ENCODE measurements around the gene DLX3. TPM values are rescaled to one million over a fixed set of nuclear protein-coding genes. Genes with fewer than 3 reads are reported as not detected.

The DLX3 gene
- total and polyA plus RNA-seq, 12 donors = 0.03 to 0.23 (median 0.11) TPM; not detected in 9

GRCh38 chr17:50035945-50036344 is 40.9 kb upstream of the DLX3 start:
- H3K27me3 ChIP-seq = peaks cover 0 to 3% (median 0%) of the 10 kb centered on the region in 7 donors
- no peaks in the 10 kb centered on the region for H3K36me3 ChIP-seq
- no peak overlapping the region for H3K27ac ChIP-seq
- WGBS, 2 donors = 97 to 100% methylated on average over 1 of the region's 1 CpG
- no peak overlapping the region for H3K4me3 ChIP-seq
- DNase-seq (no peak), ATAC-seq (no peak)
- peaks cover 0 to 10% (median 5%) of the 10 kb centered on the region in 9 donors for H3K4me1 ChIP-seq
- no peaks in the 10 kb centered on the region for H3K9me3 ChIP-seq
- no peak for TF ChIP-seq CTCF (IDR thresholded peaks at IDR 0.05)
- intact Hi-C loops (cut with DNase I) = no loop called here

GRCh38 chr17:50035421-50035879 is 40.4 kb upstream of the DLX3 start:
- H3K27me3 ChIP-seq = peaks cover 0 to 3% (median 0%) of the 10 kb centered on the region in 7 donors
- H3K27ac ChIP-seq = no peak overlapping the region
- DNase-seq (no peak), ATAC-seq (no peak)
- H3K9me3 ChIP-seq = no peaks in the 10 kb centered on the region
- 88 to 90% methylated on average over 5 of the region's 5 CpGs for WGBS, 2 donors
- H3K36me3 ChIP-seq = no peaks in the 10 kb centered on the region
- no peak overlapping the region for H3K4me3 ChIP-seq
- TF ChIP-seq CTCF (IDR thresholded peaks at IDR 0.05) = no peak
- H3K4me1 ChIP-seq = peaks cover 0 to 10% (median 5%) of the 10 kb centered on the region in 9 donors
- intact Hi-C loops (cut with DNase I) = no loop called here

GRCh38 chr17:50034498-50035364 is 39.7 kb upstream of the DLX3 start:
- ATAC-seq (no peak), DNase-seq (no peak)
- peaks cover 0 to 10% (median 5%) of the 10 kb centered on the region in 9 donors for H3K4me1 ChIP-seq
- no peak overlapping the region for H3K4me3 ChIP-seq
- no peaks in the 10 kb centered on the region for H3K9me3 ChIP-seq
- WGBS, 2 donors = 87 to 89% methylated on average over 16 of the region's 16 CpGs
- intact Hi-C loops (cut with DNase I) = no loop called here
- H3K27me3 ChIP-seq = peaks cover 0 to 3% (median 0%) of the 10 kb centered on the region in 7 donors
- no peak overlapping the region for H3K27ac ChIP-seq
- no peaks in the 10 kb centered on the region for H3K36me3 ChIP-seq
- no peak for TF ChIP-seq CTCF (IDR thresholded peaks at IDR 0.05)

DNA sequence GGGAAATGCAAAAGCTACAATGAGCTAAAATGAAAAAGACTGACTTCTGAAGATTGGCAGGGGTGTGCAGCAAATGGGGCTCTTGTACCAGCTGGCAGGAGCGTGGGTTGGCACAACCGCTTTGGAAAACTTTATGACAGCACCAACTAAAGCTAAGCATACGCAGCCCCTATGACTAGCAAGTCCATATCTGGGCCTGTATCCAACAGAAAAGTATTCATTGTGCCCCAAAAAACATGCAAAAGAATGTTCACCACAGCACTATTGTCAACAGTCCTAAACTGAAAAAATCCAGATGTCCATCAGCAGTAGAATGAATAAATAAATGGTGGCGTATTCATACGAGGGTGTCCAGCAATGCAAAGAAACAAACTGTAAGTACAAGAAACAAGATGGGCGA is 38.3 kb upstream of the DLX3 start:
- DNase-seq = no peak
- H3K27me3 ChIP-seq = peaks cover 0 to 6% (median 0%) of the 10 kb centered on the region in 7 donors
- H3K36me3 ChIP-seq = no peaks in the 10 kb centered on the region
- intact Hi-C loops (cut with DNase I) = no loop called here
- H3K4me1 ChIP-seq = peaks cover 0 to 10% (median 5%) of the 10 kb centered on the region in 9 donors
- ATAC-seq = no peak
- 66 to 69% methylated on average over 6 of the region's 6 CpGs for WGBS, 2 donors
- no peaks in the 10 kb centered on the region for H3K9me3 ChIP-seq
- H3K4me3 ChIP-seq = no peak overlapping the region
- H3K27ac ChIP-seq = no peak overlapping the region
- no peak for TF ChIP-seq CTCF (IDR thresholded peaks at IDR 0.05)

Measured in heart right ventricle (tissue), 16 donors.